ENCODE data around the gene PPEF2. TPM values are rescaled to one million over a fixed set of nuclear protein-coding genes. Genes with fewer than 3 reads are reported as not detected.

PPEF2 gene
- total RNA-seq, 2 experiments from 2014 or later, result 0.10 to 0.12 TPM

- Mint-ChIP-seq H3K27ac (no peak overlapping the region), H3K4me1 (no peaks in the 10 kb centered on the region), H3K27me3 (no peaks in the 10 kb centered on the region), H3K4me3 (no peak overlapping the region), H3K36me3 (ENCODE audit: low read depth) (peaks cover 11% of the 10 kb centered on the region), H3K9me3 (no peaks in the 10 kb centered on the region)
- ChIA-PET CTCF (interaction anchor here (0.9 kb wide), 1 partner anchor 25 kb away, joined by 3 read pairs; no protein-coding TSS in a partner anchor), POLR2A (interaction anchor here (0.5 kb wide), 1 partner anchor 165 kb away, joined by 6 read pairs; no protein-coding TSS in a partner anchor)
- no peak for DNase-seq
These were observed 82.1 kb downstream of the PPEF2 start for GRCh38 chr4:75820197-75820596.

DNA sequence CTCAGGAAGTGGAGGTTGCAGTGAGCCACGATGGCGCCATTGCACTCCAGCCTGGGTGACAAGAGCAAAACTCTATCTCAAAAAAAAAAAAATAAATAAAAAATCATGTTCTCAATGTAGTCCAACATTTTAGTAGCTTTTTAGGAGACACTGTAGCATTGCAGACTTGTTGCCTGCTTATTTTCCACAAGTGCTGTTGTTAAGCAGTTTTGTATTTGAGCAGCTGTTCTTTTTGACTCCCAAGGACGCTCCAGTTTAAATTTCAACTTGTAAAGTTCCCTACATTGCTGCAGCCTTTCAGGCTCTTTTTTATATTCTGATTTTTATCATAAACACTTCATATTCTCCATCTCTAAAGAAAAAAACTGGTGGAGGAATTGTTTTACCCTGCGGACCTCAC is 83.1 kb downstream of the PPEF2 start:
- no peaks in the 10 kb centered on the region for H3K4me1 Mint-ChIP-seq
- no peak for DNase-seq
- POLR2A ChIA-PET, result no interaction called here
- CTCF ChIA-PET, result interaction anchor here (0.7 kb wide), 1 partner anchor 56 kb away, joined by 4 read pairs; no protein-coding TSS in a partner anchor
- H3K9me3 Mint-ChIP-seq, result no peaks in the 10 kb centered on the region
- peaks cover 20% of the 10 kb centered on the region for H3K36me3 Mint-ChIP-seq (ENCODE audit: low read depth)
- H3K27me3 Mint-ChIP-seq, result no peaks in the 10 kb centered on the region
- no peak overlapping the region for H3K27ac Mint-ChIP-seq
- H3K4me3 Mint-ChIP-seq, result no peak overlapping the region

GRCh38 chr4:75817901-75818300 is 84.4 kb downstream of the PPEF2 start:
- Mint-ChIP-seq H3K36me3 (ENCODE audit: low read depth) (peaks cover 27% of the 10 kb centered on the region), H3K4me1 (no peaks in the 10 kb centered on the region), H3K27me3 (no peaks in the 10 kb centered on the region), H3K27ac (no peak overlapping the region), H3K4me3 (no peak overlapping the region), H3K9me3 (no peaks in the 10 kb centered on the region)
- POLR2A ChIA-PET, result no interaction called here
- DNase-seq, result no peak
- CTCF ChIA-PET, result no interaction called here

Other genes starting within 250 kb of the PPEF2 start
- 100 to 1,000 TPM; 135 to 137 TPM for gene G3BP2, start 229.0 kb downstream of the PPEF2 start, total RNA-seq
- 10 to 100 TPM; 38.9 to 43.5 TPM for gene USO1, start 177.9 kb downstream of the PPEF2 start, total RNA-seq
- gene NAAA, start 38.6 kb upstream of the PPEF2 start, total RNA-seq, result 10 to 100 TPM; 39.6 to 41.1 TPM
- 10 to 100 TPM; 48.2 to 59.6 TPM for gene SDAD1, start 88.5 kb upstream of the PPEF2 start, total RNA-seq
- under 1 TPM in 1 of 2 experiments, not detected in 1; 0.15 TPM for gene CXCL9, start 105.1 kb upstream of the PPEF2 start, total RNA-seq
- under 1 TPM; 0.27 to 0.40 TPM for gene CXCL10, start 121.0 kb upstream of the PPEF2 start, total RNA-seq
- not detected for gene CXCL11, start 133.6 kb upstream of the PPEF2 start, total RNA-seq
- gene ART3, start 172.3 kb upstream of the PPEF2 start, total RNA-seq, result not detected
- 10 to 100 TPM; 50.3 to 52.5 TPM for gene NUP54, start 245.9 kb upstream of the PPEF2 start, total RNA-seq

Measured in activated CD4-positive, alpha-beta T cell treated with anti-CD3 and anti-CD28 coated beads, Interleukin-2, amount 10 ng/mL, durations not matched to agents 7 days and 5 days (primary cell).